Measurements from ENCODE around the gene HHLA2. TPM values are rescaled to one million over a fixed set of nuclear protein-coding genes. Genes with fewer than 3 reads are reported as not detected.

HHLA2 gene
- polyA plus RNA-seq, 4 donors = 13.3 to 25.6 (median 17.5) TPM

DNA sequence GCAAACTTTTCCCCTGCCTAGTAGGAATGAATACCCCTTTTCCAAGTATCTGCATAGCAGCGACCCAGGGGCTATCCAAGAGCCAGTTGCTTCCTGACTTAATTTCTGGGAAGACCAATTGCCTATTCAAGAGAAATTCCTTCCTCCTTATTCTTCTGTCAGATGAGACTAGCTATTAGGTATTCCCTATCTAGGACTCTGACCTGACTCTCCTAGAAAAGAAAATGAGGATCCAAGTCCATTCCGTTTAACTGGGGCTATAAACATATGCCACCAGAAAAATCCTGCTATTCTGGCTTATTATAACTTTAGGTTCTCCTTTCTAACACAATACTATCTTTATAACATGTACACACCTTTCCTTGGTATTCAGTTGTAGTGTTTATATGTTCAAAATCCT lies 1.7 kb downstream of the HHLA2 start:
- DNase-seq (ENCODE audit: low read depth in 4 of 4, low spot score in 2 of 4) = no peak

DNA sequence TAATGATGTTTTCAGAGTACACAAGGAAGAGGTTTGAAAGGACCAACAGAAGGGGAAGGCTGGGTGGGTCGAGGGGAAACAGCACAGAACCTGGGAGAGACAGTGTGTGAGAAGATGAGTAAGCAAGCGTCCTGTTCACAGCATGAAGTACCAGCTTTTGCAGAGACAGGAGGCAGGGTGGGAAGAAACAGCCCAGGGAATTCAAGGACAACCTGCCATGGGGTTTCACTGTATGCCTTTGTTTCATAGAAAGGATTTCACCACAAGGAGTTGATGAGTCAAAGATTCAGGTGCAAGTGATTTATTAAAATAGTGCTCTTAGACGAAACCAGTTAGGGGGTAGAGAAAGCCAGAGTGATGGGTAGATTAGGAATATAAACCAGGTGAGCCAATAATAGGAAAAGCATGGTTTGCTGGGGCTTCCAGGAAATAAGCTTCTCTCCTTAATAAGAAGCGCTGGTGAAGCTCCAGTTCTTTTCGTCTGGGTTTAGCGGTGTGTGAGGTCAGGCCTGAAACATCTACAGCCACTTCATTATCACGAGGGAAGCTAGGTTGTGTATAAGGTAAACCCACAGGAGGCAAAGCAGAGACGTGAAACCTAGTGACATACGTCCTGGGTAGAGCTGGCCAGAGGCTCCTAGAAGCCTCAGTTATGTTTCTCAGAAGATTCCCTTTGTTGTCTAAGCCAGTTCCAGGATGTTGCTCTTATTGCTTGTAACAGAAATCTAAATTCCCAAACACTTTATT lies 3.9 kb downstream of the HHLA2 start:
- no peak for DNase-seq (ENCODE audit: low read depth in 4 of 4, low spot score in 2 of 4)

- no peak for DNase-seq (ENCODE audit: low read depth in 4 of 4, low spot score in 2 of 4)
Observed at GRCh38 chr3:108301695-108302404, 5.5 kb downstream of the HHLA2 start.

DNA sequence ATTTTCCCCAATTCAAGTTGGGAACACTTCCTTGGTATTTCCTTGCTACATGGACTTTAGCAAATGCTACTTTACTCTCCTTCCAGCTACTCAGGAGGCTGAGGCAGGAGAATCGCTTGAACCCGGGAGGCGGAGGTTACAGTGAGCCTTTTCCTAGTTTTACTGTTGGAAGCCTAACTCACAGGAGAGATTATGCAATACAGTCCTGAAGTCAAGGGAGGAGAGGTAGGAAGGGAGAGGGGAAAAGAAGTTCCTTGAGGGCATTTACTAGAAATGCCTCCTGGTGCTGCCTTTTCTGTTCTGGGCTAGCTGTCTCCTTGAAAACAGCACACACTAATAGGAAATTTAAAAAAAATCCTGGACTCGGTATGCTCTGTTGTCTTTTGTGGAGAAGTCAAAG lies 6.2 kb downstream of the HHLA2 start:
- DNase-seq (ENCODE audit: low read depth in 4 of 4, low spot score in 2 of 4) = no peak

GRCh38 chr3:108305484-108306172 lies 9.3 kb downstream of the HHLA2 start:
- DNase-seq (ENCODE audit: low read depth in 4 of 4, low spot score in 2 of 4) = no peak

- DNase-seq (ENCODE audit: low read depth in 4 of 4, low spot score in 2 of 4) = no peak
Observed at GRCh38 chr3:108311797-108312196, 15.4 kb downstream of the HHLA2 start.

GRCh38 chr3:108312656-108313055 lies 16.3 kb downstream of the HHLA2 start:
- no peak for DNase-seq (ENCODE audit: low read depth in 4 of 4, low spot score in 2 of 4)

GRCh38 chr3:108315767-108316301 lies 19.5 kb downstream of the HHLA2 start:
- DNase-seq (ENCODE audit: low read depth in 4 of 4, low spot score in 2 of 4) = no peak

DNA sequence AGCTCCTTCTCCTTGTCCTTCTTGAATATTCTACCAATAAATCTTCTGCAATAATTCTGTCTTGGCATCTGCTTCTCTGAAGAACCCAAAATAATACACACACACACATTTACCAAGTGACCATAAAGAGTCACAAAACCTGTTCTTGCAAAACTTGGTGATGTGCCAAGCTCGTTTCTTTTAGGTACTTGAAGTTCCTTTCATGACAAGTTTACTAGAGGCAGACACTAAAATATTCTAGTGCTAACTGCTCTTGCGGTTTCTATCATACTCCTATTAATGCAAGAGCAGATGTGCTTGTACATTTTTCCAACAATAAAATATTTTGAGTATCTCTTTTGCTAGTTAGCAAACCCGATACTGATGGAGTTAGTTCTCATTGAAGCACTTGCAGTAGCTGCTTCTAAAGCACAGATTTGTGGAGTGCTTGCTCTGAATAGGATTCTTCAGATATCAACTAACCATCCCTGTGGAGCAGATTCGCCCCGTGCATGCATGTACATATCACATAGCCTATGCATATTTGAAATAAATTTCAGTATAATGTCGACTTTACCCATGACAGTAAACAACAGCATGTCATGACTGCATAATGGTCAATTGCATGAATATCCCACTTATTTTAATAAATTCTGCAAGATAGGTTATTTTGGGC lies 23.2 kb downstream of the HHLA2 start:
- no peak for DNase-seq (ENCODE audit: low read depth in 4 of 4, low spot score in 2 of 4)

DNA sequence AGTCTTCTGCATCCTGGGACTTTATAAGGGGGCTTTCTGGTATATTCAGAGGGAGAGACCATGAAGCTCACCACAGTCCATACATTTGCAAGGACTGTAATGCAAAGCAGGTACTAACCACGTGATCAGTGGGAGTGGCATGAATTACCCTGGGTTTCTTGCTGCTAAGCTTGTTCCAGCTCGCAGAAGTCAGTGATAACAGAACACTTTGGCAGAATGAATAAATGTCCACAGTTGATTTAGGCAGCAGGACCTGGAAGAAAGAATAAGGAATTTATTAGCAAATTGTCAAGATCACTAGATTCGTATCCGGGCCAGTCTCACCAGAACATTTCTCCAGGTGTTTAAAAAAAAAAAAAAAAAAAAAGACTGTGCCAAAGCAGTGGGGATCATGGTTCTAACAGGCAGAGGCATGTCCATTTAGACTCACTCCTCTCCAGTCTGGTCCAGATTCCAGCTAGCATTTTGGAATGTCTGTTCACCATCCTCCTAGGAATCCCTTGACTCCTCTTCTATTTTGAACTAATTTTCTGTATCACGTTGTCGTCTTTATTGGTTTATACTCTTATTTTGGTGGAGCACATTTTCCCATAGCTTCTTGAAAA lies 24.5 kb downstream of the HHLA2 start:
- no peak for DNase-seq (ENCODE audit: low read depth in 4 of 4, low spot score in 2 of 4)

DNA sequence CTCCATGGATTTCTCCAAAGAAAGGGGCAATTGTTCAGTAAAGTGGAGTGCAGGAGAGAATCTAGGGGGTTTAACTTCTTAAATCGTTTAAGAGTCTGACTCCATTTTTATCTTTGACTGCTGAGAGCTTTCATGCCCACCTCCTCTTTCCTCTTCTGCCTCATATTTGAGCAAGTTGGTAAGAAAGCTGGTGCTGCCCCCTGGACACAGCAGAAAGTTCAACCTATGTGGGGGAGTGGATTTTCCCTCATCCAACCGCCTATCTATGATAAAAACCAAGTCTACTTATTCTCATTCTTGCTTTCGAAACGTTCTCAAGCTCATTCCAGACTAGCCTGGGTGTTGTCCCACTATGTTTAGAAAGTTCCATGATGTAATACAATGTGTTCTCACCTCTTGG lies 26.0 kb downstream of the HHLA2 start:
- DNase-seq (ENCODE audit: low read depth in 4 of 4, low spot score in 2 of 4) = no peak

GRCh38 chr3:108324177-108324576 lies 27.8 kb downstream of the HHLA2 start:
- DNase-seq (ENCODE audit: low read depth in 4 of 4, low spot score in 2 of 4) = no peak

DNA sequence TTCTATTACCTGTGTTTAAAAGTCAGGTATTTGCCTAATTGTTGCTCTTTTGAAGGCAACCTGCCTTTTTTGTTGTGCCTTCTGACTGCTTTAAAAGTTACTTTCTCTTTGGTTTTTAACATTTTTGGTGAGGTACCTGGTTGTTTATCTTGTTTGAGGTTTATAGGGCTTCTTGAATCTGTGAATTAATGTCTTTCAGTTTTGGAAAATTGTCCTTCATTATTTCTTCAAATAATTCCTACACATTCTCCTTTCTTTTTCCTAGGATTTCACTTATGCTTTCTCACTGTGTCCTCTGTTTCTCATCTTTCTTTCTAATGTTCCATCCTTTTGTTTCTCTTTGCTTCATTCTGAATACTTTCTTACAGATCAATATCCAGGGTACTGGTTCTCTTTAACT lies 30.8 kb downstream of the HHLA2 start:
- DNase-seq (ENCODE audit: low read depth in 4 of 4, low spot score in 2 of 4) = no peak

GRCh38 chr3:108328821-108329486 lies 32.6 kb downstream of the HHLA2 start:
- no peak for DNase-seq (ENCODE audit: low read depth in 4 of 4, low spot score in 2 of 4)

DNA sequence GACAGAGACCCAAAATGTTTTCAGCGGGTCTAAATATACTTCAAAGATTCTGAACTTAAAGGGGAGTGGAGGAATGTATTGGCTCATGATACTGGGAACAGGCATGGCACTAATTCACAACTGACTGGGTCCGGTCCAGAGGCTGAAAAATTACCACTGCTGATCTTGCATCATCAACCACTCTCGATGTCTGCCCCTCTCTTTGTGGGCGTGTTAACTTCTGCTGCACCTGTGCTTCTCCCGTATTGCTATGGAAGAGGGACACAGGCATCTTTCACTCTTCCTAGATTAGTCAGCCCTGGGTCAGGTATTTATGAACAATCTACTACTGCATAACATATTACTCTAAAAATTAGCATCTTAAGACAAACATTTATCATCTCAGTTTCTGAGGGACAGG lies 33.2 kb downstream of the HHLA2 start:
- no peak for DNase-seq (ENCODE audit: low read depth in 4 of 4, low spot score in 2 of 4)

DNA sequence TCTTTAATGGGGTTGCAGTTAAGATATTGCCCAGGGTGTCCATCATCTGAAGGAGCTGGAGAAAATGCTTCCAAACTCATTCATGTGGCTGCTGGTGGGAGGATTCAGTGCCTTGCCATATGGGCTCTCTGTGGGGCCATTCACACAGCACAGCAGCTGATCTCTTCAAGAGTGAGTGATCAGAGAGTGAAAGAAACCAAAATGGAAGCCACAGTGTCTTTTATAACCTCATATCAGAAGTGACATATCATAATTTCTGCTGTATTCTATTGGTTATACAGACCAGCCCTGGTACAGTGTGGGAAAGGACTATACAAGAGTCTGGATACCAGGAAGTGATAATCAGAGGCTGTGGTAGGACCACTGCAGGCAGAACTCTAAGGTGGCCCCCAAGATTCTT lies 33.6 kb downstream of the HHLA2 start:
- DNase-seq (ENCODE audit: low read depth in 4 of 4, low spot score in 2 of 4) = no peak

DNA sequence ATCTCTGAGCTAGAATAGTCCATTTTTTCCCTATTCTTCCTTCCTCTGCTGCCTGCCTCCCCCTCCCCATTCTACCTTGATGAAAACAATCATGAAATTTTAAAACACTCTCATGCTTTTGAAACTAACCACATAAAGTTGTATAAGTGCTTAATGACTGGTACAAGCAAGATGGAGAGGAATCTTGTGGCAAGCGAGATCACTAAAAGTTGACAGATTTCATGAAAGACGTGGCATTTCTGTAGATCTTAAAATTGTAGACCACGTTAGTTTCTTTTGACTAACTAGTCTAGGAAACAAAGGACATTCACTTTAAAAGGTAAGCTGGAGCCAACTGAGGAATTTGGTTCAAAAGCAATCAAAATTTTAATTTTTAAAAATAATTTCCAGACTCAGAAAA lies 35.4 kb downstream of the HHLA2 start:
- no peak for DNase-seq (ENCODE audit: low read depth in 4 of 4, low spot score in 2 of 4)

GRCh38 chr3:108333961-108334360 lies 37.6 kb downstream of the HHLA2 start:
- no peak for DNase-seq (ENCODE audit: low read depth in 4 of 4, low spot score in 2 of 4)

DNA sequence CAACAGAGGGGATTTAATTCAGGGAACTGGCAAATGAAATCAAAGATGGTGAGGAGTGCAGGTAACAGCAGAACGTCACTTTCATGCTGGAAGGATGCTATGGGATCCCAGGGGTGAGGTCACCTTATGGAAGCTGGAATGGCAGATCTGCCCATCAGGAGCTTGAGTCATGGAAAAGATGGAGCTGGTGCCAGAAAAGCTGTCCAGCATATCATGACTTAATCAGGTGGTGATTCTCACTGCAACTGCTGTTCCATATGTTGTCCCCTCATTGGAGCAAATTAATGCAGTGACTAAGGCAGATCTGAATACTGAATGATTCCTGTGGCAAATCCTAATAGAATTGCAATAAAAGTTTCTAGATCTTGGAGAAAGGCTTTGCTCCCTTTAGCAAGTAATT lies 38.4 kb downstream of the HHLA2 start:
- no peak for DNase-seq (ENCODE audit: low read depth in 4 of 4, low spot score in 2 of 4)
